WTC11 (cell line): Measurements from ENCODE around the gene RIMKLB. TPM values are rescaled to one million over a fixed set of nuclear protein-coding genes. Genes with fewer than 3 reads are reported as not detected.
"Not testable (repeated sequence)": the region's sequence is repeated elsewhere in the genome, so short reads cannot be mapped to it uniquely, and the experiment has no call there.

ENCODE experiments used
- ATAC-seq: fragments of 200-7000 bp; cut with Tn5 transposase; 2 replicates; pipeline ENCODE4 v1.10.0; 2021; ENCODE audit warnings: mild to moderate bottlenecking, moderate library complexity
- CTCF ChIA-PET: fragments of 300-600 bp; sonication (Branson Sonifier 250); formaldehyde crosslinking; loops from one replicate; lab custom pipeline; 2021; ENCODE audit warnings: antibody characterized with exemption; lab: Charles Lee
- POLR2A ChIA-PET: fragments of 350-600 bp; sonication (Branson Sonifier 250); formaldehyde crosslinking; loops from one replicate; lab custom pipeline; 2021; ENCODE audit warnings: antibody characterized with exemption; lab: Charles Lee
- DNase-seq: peaks from one replicate; pipeline ENCODE4 v3.0.0; 2021; ENCODE audit warnings: low spot score
- H3K27ac Mint-ChIP-seq: 2 replicates; pipeline ENCODE4 v1.8.0; 2021; ENCODE audit warnings: mixed read lengths
- H3K27me3 Mint-ChIP-seq: 2 replicates; pipeline ENCODE4 v1.8.0; 2021; ENCODE audit warnings: low read depth, mild to moderate bottlenecking, moderate library complexity, mixed read lengths
- H3K36me3 Mint-ChIP-seq: 2 replicates; pipeline ENCODE4 v1.8.0; 2021; ENCODE audit warnings: mixed read lengths
- H3K4me1 Mint-ChIP-seq: 2 replicates; pipeline ENCODE4 v1.8.0; 2022; ENCODE audit warnings: mixed read lengths
- H3K4me3 Mint-ChIP-seq: 2 replicates; pipeline ENCODE4 v1.8.0; 2021; ENCODE audit warnings: mild to moderate bottlenecking, moderate library complexity, mixed read lengths
- H3K9me3 Mint-ChIP-seq: 2 replicates; pipeline ENCODE4 v1.8.0; 2021; ENCODE audit warnings: mixed read lengths
- CREB1 ChIP-seq: sonication (generic); formaldehyde crosslinking; IDR thresholded peaks from 2 replicates; pipeline ENCODE4 v1.8.0; 2023; ENCODE audit warnings: mild to moderate bottlenecking, missing genetic modification reagents
- CREM ChIP-seq: sonication (generic); formaldehyde crosslinking; IDR thresholded peaks from 2 replicates; pipeline ENCODE4 v1.8.1; 2022; ENCODE audit warnings: mild to moderate bottlenecking, missing genetic modification reagents, moderate library complexity
- ETV6 ChIP-seq: sonication (generic); formaldehyde crosslinking; IDR thresholded peaks from 2 replicates; pipeline ENCODE4 v1.8.1; 2022; ENCODE audit warnings: mild to moderate bottlenecking, missing genetic modification reagents
- KAT7 ChIP-seq: sonication (generic); formaldehyde crosslinking; IDR thresholded peaks from 2 replicates; pipeline ENCODE4 v1.8.1; 2023; ENCODE audit warnings: missing genetic modification reagents, mild to moderate bottlenecking, borderline replicate concordance
- NFATC4 ChIP-seq: fragments of 250-450 bp; sonication (Bioruptor Pico); IDR thresholded peaks from 2 replicates; pipeline ENCODE4 v1.9.0; 2021; ENCODE audit warnings: mild to moderate bottlenecking
- RELA ChIP-seq: sonication (generic); formaldehyde crosslinking; IDR thresholded peaks from 2 replicates; pipeline ENCODE4 v1.8.1; 2022; ENCODE audit warnings: missing genetic modification reagents, mild to moderate bottlenecking, borderline replicate concordance
- SMAD4 ChIP-seq: sonication (generic); formaldehyde crosslinking; IDR thresholded peaks from 2 replicates; pipeline ENCODE4 v1.8.0; 2022; ENCODE audit warnings: mild to moderate bottlenecking, missing genetic modification reagents
- total RNA-seq: library from RNA; stranded (reverse); gene quantifications from 3 replicates; pipeline ENCODE4 v1.2.3, GENCODE V29; 2021
- TF ChIP-seq, protein P1 (sequence below): sonication (generic); formaldehyde crosslinking; IDR thresholded peaks from 2 replicates; pipeline ENCODE4 v1.8.0; 2023; ENCODE audit warnings: missing genetic modification reagents
- TF ChIP-seq, protein P2 (sequence below): sonication (generic); formaldehyde crosslinking; IDR thresholded peaks from 2 replicates; pipeline ENCODE4 v1.8.0; 2022; ENCODE audit warnings: mild to moderate bottlenecking, missing genetic modification reagents
- TF ChIP-seq, protein P3 (sequence below): fragments of 250-450 bp; sonication (Bioruptor Pico); IDR thresholded peaks from 2 replicates; pipeline ENCODE4 v1.9.0; 2021; ENCODE audit warnings: moderate library complexity, mild to moderate bottlenecking, inconsistent platforms, borderline replicate concordance
- TF ChIP-seq, protein P4 (sequence below): sonication (generic); formaldehyde crosslinking; IDR thresholded peaks from 2 replicates; pipeline ENCODE4 v1.8.1; 2023; ENCODE audit warnings: mild to moderate bottlenecking, missing genetic modification reagents

RIMKLB gene
- total RNA-seq, 1 experiment from 2014 or later: 106 TPM

DNA sequence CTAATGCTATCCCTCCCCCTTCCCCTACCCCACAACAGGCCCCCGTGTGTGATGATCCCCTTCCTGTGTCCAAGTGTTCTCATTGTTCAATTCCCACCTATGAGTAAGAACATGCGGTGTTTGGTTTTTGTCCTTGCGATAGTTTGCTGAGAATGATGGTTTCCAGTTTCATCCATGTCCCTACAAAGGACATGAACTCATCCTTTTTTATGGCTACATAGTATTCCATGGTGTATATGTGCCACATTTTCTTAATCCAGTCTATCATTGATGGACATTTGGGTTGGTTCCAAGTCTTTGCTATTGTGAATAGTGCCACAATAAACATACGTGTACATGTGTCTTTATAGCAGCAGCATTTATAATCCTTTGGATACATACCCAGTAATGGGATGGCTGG lies 62.3 kb downstream of the RIMKLB start:
- ATAC-seq, CTCF ChIA-PET, POLR2A ChIA-PET, H3K27me3 Mint-ChIP-seq, DNase-seq, H3K27ac Mint-ChIP-seq, H3K4me3 Mint-ChIP-seq: not testable (repeated sequence)
- H3K4me1 Mint-ChIP-seq: peaks cover 19% of the 10 kb centered on the region
- peaks cover 40% of the 10 kb centered on the region for H3K36me3 Mint-ChIP-seq
- H3K9me3 Mint-ChIP-seq: peaks cover 16% of the 10 kb centered on the region

DNA sequence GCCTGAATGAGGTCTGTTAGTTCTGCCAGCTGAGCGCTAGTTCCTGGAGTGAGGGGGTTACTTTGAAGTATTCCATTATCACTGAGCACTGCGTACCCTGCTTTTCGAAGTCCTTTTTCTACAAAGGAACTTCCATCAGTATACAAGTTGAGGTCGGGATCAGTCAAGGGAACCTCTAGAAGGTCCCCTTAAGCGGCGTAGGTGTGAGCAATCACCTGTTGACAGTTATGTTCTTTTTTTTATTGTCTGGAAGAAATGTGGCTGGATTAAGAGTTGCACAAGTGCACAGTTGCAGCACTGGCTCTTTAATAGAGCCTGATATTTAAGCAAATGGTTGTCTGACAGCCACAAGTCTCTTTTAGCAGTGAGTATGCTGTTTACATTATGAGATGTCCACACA lies 64.9 kb downstream of the RIMKLB start:
- CTCF ChIA-PET: interaction anchor here (0.5 kb wide), 1 partner anchor 106 kb away, joined by 3 read pairs; no protein-coding TSS in a partner anchor
- not testable (repeated sequence) for ATAC-seq, H3K4me3 Mint-ChIP-seq

DNA sequence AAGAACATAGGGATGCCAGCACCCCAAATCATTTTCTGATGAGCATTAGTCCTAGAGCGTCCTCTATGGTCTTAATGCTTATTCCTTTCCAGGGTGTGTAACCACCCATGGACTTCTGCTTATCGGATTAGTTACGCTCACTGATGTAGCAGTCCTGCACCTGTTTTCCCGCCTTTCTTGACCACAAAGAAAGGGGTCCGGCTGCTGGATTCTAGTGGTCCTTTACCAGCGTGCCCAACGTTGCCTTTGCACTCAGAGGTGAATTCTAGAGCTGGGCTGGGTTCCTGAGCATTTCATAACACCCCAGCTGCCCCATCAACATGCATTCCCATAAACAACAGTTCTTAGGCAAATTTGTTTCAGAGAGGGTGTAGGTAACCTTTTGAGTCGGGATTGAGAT lies 68.3 kb downstream of the RIMKLB start:
- H3K27me3 Mint-ChIP-seq, DNase-seq, H3K27ac Mint-ChIP-seq, H3K4me3 Mint-ChIP-seq, CTCF ChIA-PET, ATAC-seq, H3K9me3 Mint-ChIP-seq, POLR2A ChIA-PET: not testable (repeated sequence)
- Mint-ChIP-seq H3K36me3 (peaks cover 16% of the 10 kb centered on the region), H3K4me1 (peaks cover 47% of the 10 kb centered on the region)

More for the DNA sequence above, 64.9 kb downstream of the RIMKLB start:
- peaks cover 39% of the 10 kb centered on the region for H3K36me3 Mint-ChIP-seq
- DNase-seq, POLR2A ChIA-PET, H3K27me3 Mint-ChIP-seq: not testable (repeated sequence)
- H3K27ac Mint-ChIP-seq: peak overlapping the region; percentile 69
- H3K9me3 Mint-ChIP-seq: peaks cover 16% of the 10 kb centered on the region
- H3K4me1 Mint-ChIP-seq: peaks cover 37% of the 10 kb centered on the region

DNA sequence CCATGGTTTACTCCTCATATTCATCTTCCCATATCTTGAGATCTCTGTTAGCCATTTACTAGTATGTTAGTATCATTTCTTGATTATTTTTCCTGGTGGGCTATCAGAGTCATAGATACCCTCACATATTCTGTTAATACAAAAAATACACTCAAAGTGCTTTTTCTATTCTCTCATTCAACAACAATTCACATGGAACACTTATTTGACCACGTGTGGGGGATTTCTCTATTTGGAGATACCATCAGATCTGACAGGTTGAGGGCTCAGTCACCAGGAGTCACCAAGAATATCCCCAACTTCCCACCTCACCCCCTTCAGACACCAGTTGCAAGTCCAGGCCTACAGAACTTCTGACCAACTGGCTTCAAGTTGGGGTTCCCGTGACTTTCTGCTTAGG lies 72.7 kb downstream of the RIMKLB start:
- Mint-ChIP-seq H3K27ac (no peak overlapping the region), H3K4me1 (peaks cover 41% of the 10 kb centered on the region), H3K36me3 (peaks cover 28% of the 10 kb centered on the region), H3K4me3 (no peak overlapping the region), H3K27me3 (no peaks in the 10 kb centered on the region), H3K9me3 (no peaks in the 10 kb centered on the region; the same call in 1 of the 2 replicates)
- POLR2A ChIA-PET: no interaction called here
- ATAC-seq: no peak
- TF ChIP-seq NFATC4 (CRISPR knock-in tag) (no peak), RELA (CRISPR knock-in tag) (no peak), CREB1 (CRISPR knock-in tag) (no peak)
- TF ChIP-seq, protein P1, sequence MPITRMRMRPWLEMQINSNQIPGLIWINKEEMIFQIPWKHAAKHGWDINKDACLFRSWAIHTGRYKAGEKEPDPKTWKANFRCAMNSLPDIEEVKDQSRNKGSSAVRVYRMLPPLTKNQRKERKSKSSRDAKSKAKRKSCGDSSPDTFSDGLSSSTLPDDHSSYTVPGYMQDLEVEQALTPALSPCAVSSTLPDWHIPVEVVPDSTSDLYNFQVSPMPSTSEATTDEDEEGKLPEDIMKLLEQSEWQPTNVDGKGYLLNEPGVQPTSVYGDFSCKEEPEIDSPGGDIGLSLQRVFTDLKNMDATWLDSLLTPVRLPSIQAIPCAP (CRISPR knock-in tag): no peak
- DNase-seq: no peak
- CTCF ChIA-PET: no interaction called here

DNA sequence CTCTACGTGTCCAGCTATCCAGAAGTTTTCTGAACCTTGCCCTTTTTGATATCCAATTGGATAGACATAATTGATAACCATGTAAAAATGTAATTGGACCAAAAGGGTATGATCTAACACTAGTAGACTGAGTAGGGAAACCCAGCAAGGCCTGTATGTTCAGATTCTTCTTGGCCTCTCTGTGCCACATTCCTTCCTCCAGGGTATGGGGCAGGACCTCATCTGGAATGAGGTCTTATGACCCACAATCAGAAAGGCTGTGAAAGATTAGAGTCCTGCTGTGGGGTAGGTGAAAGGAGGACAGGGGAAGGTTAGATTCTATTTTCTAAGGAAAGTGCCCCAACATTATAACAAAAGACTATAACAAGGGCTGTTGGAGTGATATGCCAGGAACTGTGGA lies 73.3 kb downstream of the RIMKLB start:
- Mint-ChIP-seq H3K4me1 (peaks cover 37% of the 10 kb centered on the region), H3K27me3 (no peaks in the 10 kb centered on the region), H3K36me3 (peaks cover 33% of the 10 kb centered on the region), H3K9me3 (no peaks in the 10 kb centered on the region; the same call in 1 of the 2 replicates), H3K27ac (peak overlapping the region; percentile 14; the same call in 1 of the 2 replicates), H3K4me3 (no peak overlapping the region)
- TF ChIP-seq, protein P2, sequence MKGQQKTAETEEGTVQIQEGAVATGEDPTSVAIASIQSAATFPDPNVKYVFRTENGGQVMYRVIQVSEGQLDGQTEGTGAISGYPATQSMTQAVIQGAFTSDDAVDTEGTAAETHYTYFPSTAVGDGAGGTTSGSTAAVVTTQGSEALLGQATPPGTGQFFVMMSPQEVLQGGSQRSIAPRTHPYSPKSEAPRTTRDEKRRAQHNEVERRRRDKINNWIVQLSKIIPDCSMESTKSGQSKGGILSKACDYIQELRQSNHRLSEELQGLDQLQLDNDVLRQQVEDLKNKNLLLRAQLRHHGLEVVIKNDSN (CRISPR knock-in tag): no peak
- TF ChIP-seq CREM (CRISPR knock-in tag): no peak
- TF ChIP-seq SMAD4: no peak
- TF ChIP-seq ETV6: no peak
- TF ChIP-seq, protein P3, sequence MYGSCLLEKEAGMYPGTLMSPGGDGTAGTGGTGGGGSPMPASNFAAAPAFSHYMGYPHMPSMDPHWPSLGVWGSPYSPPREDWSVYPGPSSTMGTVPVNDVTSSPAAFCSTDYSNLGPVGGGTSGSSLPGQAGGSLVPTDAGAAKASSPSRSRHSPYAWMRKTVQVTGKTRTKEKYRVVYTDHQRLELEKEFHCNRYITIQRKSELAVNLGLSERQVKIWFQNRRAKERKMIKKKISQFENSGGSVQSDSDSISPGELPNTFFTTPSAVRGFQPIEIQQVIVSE (CRISPR knock-in tag): no peak
- TF ChIP-seq, protein P4, sequence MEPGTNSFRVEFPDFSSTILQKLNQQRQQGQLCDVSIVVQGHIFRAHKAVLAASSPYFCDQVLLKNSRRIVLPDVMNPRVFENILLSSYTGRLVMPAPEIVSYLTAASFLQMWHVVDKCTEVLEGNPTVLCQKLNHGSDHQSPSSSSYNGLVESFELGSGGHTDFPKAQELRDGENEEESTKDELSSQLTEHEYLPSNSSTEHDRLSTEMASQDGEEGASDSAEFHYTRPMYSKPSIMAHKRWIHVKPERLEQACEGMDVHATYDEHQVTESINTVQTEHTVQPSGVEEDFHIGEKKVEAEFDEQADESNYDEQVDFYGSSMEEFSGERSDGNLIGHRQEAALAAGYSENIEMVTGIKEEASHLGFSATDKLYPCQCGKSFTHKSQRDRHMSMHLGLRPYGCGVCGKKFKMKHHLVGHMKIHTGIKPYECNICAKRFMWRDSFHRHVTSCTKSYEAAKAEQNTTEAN: no peak
- no peak for TF ChIP-seq KAT7 (CRISPR knock-in tag)
- ATAC-seq: no peak
- DNase-seq: no peak
- ChIA-PET CTCF (interaction anchor here (3.0 kb wide), 1 partner anchor 53 kb away, joined by 10 read pairs; no protein-coding TSS in a partner anchor), POLR2A (no interaction called here)
